NB4 (cell line): Measurements from ENCODE around the gene ZC3H8.

ENCODE experiments used
- DNase-seq: peaks from one replicate; pipeline ENCODE4 v3.0.0; 2010; ENCODE audit warnings: low read depth
- H3K4me3 ChIP-seq: one replicate; pipeline ENCODE4 v1.5.1; 2011; ENCODE audit warnings: mild to moderate bottlenecking, low read depth, low read length, moderate library complexity
- MYC ChIP-seq: IDR thresholded peaks from 2 replicates; pipeline ENCODE4 v1.6.1; 2011; ENCODE audit warnings: low read depth, low read length
- POLR2A ChIP-seq: IDR thresholded peaks from 2 replicates; pipeline ENCODE4 v1.6.1; 2011; ENCODE audit warnings: mild to moderate bottlenecking; ENCODE audit not compliant: insufficient read length; ENCODE audit errors: extremely low read depth
- TF ChIP-seq, protein P1 (sequence below): IDR thresholded peaks from one replicate; pipeline ENCODE4 v1.5.1; 2012; ENCODE audit warnings: low read depth, low read length
- TF ChIP-seq, protein P2 (sequence below): IDR thresholded peaks from 2 replicates; pipeline ENCODE4 v1.6.1; 2011; ENCODE audit warnings: low read depth, low read length

The ZC3H8 gene

DNA sequence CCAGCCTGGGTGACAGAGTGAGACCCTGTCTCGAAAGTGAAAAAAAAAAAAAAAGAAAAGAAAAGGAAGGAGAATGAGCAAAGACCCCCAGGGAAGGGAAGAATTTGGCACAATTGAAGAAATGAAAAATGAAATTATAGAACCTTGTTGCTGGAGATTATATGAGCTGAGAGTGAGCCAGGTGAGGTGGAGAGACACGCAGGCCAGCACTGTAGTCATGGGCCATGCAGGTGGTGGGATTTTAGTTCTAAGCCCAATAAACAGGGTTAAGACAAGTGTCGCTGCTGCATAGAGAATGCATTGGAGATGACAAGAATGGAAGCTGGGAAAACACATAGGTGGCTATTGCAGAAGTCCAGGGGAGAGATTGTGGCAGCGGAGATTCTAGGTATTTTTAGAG is 84.3 kb downstream of the ZC3H8 start:
- DNase-seq: no peak
- no peak overlapping the region for H3K4me3 ChIP-seq
- TF ChIP-seq MYC (no peak), POLR2A (no peak)
- TF ChIP-seq, protein P1, sequence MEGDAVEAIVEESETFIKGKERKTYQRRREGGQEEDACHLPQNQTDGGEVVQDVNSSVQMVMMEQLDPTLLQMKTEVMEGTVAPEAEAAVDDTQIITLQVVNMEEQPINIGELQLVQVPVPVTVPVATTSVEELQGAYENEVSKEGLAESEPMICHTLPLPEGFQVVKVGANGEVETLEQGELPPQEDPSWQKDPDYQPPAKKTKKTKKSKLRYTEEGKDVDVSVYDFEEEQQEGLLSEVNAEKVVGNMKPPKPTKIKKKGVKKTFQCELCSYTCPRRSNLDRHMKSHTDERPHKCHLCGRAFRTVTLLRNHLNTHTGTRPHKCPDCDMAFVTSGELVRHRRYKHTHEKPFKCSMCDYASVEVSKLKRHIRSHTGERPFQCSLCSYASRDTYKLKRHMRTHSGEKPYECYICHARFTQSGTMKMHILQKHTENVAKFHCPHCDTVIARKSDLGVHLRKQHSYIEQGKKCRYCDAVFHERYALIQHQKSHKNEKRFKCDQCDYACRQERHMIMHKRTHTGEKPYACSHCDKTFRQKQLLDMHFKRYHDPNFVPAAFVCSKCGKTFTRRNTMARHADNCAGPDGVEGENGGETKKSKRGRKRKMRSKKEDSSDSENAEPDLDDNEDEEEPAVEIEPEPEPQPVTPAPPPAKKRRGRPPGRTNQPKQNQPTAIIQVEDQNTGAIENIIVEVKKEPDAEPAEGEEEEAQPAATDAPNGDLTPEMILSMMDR: no peak
- TF ChIP-seq, protein P2, sequence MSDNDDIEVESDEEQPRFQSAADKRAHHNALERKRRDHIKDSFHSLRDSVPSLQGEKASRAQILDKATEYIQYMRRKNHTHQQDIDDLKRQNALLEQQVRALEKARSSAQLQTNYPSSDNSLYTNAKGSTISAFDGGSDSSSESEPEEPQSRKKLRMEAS: no peak

DNA sequence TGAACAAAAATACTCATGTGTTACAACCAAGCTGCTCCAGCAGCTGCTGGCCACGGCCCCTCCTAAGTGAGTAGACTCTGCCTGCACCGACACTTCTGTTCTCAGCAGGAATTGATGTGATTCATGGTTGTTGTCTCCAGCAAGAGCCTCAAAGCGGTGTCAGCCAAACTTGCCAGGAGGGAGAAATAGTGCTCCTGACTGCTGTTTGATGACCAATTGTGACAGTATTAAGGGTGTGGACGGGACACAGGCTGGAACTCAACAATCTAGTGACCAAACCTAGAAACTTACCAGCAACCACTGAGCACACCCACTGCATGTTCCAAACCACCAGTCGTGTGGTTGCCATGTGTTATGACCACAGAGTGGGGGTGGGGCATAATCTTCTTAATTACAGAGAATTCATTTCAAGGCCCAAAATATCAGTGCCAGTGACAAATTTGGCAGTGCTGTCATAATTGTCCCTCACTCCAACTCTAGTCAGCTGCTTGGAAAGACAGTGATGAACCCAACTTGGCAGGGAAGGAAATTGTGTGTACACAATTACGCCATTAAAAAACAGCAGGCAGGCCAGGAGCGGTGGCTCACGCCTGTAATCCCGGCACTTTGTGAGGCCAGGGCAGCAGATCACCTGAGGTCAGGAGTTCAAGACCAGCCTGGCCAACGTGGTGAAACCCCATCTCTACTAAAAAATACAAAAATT is 86.3 kb downstream of the ZC3H8 start:
- no peak overlapping the region for H3K4me3 ChIP-seq
- no peak for DNase-seq

DNA sequence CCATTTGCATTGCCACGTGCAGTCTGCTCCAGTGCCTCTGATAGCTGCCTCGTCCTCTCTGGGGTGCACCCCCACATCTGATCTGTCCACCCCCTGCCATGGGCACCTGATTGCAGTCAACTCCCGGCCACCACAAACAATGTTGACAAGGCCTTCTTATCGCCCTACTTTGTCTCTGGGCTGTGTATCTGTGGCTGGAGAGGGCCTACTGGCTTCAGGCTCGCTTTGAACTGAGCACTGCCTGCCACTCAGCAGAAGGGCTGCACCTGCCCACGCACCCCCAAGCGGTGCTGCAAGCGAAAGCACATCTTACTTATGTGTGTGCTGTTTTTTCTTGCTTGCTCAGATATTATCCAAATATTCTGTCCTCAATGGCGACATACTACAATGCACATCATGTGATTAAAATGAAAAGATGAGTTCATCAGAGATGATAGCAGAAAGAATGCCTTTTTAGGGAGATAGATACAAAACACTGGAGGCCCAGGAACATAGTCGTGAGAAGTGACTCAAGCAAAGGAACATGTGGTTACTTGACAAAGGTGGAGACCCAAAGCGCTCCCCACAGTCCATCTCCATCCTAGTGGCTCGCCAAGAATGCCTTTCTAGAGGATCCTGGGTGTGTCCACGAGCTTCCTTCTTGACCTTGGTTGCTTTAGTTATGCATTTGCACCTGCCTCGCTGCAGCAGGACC is 87.9 kb downstream of the ZC3H8 start:
- H3K4me3 ChIP-seq: no peak overlapping the region
- DNase-seq: no peak
- TF ChIP-seq, protein P2: no peak

More for the DNA sequence above, 86.3 kb downstream of the ZC3H8 start:
- TF ChIP-seq POLR2A (no peak), MYC (no peak)
- TF ChIP-seq, protein P1: no peak
- TF ChIP-seq, protein P2: no peak

DNA sequence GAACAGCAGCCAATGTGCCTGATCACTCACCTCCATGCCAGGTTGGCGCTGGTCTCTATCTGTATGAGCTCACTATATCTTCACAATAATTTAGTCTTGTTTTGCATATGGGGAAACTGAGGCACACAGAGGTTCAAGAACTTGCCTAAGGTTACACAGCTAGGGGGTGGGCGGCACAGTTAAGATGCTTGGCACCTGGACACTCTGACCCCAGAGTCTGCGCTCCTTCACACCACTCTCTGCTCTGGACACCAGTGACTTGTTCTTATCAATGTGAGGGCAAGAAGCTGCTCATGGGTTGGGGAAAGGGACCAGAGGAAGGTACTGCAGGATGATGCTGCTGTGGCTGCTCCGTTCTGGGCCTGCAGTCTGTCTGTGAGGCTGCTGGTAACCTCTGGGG is 89.5 kb downstream of the ZC3H8 start:
- TF ChIP-seq, protein P1: no peak
- TF ChIP-seq, protein P2: no peak
- no peak for TF ChIP-seq POLR2A
- TF ChIP-seq MYC: no peak
- H3K4me3 ChIP-seq: no peak overlapping the region
- DNase-seq: no peak

DNA sequence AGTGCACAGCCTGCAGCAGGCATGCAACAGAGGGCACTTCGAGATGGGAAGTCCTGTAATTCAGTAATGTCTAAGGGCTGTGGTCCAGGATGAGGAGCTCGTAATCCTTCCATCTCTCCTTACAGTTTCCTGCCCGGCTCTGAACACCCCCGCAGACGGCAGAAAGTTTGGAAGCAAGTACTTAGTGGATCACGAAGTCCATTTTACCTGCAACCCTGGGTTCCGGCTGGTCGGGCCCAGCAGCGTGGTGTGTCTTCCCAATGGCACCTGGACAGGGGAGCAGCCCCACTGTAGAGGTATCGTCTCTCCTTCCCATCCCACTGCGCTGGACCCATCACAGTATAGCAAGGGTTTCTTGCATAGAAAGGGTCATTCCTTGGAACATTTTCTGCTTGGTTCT is 90.0 kb downstream of the ZC3H8 start:
- no peak overlapping the region for H3K4me3 ChIP-seq
- TF ChIP-seq, protein P1: no peak
- TF ChIP-seq POLR2A (no peak), MYC (no peak)
- TF ChIP-seq, protein P2: no peak
- DNase-seq: no peak

DNA sequence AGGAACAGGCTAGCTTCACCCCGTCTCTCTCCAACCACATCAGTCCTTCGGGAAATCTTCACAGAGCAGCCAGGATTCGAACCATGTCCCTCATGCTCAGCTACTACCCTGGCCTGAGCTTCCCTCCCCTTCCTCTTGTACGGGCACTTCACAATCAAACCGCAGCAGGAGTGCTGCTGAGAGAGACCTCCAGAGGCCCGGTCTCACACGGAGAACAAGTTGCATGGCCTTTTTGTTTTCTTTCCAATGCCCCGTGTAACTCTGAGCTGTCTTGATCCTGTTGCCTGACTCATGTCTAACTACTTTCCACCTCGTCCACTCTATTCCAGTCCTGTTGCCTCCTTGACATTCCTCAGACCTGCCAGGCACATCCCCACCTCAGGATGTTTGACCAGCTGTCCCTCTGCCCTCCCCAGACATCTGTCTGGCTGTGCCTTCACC is 91.3 kb downstream of the ZC3H8 start:
- no peak overlapping the region for H3K4me3 ChIP-seq
- no peak for TF ChIP-seq MYC
- TF ChIP-seq, protein P1: no peak
- TF ChIP-seq, protein P2: no peak
- no peak for TF ChIP-seq POLR2A
- DNase-seq: peak; percentile 52
